IPS-20b (cell line): ENCODE data around the gene ACSL1.

ENCODE experiments used
- H3K27ac ChIP-seq: one replicate; pipeline ENCODE4 v1.5.1; 2013; ENCODE audit warnings: low read length
- H3K27me3 ChIP-seq: 2 replicates; pipeline ENCODE4 v1.6.1; 2013; ENCODE audit warnings: mild to moderate bottlenecking, low read length, inconsistent platforms; ENCODE audit not compliant: insufficient read depth
- H3K36me3 ChIP-seq: 2 replicates; pipeline ENCODE4 v1.6.1; 2013; ENCODE audit warnings: low read depth, mild to moderate bottlenecking, inconsistent platforms, low read length, moderate library complexity; ENCODE audit not compliant: insufficient read depth
- H3K4me1 ChIP-seq: 2 replicates; pipeline ENCODE4 v1.6.1; 2013; ENCODE audit warnings: mild to moderate bottlenecking, control low read depth, inconsistent platforms, low read length, moderate library complexity; ENCODE audit not compliant: insufficient read depth
- H3K4me3 ChIP-seq: 2 replicates; pipeline ENCODE4 v1.5.1; 2013; ENCODE audit warnings: mild to moderate bottlenecking, low read length, inconsistent platforms
- H3K9ac ChIP-seq: 2 replicates; pipeline ENCODE4 v1.6.1; 2013; ENCODE audit warnings: low read depth, mild to moderate bottlenecking, inconsistent platforms, low read length, moderate library complexity
- H3K9me3 ChIP-seq: 2 replicates; pipeline ENCODE4 v1.6.1; 2013; ENCODE audit warnings: mild to moderate bottlenecking, low read depth, low read length, inconsistent platforms; ENCODE audit not compliant: insufficient read depth

Gene ACSL1

DNA sequence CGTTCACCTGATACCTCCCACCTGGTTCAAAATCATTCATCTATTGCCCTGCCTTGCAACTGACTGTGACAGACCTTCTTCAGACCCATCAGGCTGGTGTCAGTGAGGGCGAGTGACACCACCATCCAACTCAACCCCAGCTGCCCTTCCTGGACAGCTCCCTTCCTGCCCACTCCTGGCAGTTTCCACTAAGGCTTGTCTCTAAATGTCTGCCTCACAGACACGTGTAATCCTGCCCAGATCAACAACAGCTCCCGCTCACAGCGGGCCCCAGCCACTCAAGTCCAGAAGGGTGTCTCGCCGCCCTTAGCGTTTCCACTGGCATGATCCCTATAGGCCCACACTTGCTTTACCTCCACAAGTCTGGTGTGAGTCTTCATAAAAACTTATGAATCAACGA is 28.9 kb downstream of the ACSL1 start:
- Histone ChIP-seq H3K9me3 (0 out of 2 replicates have a peak, but pooled peaks cover 3% of the 10 kb centered on the region), H3K27me3 (no peaks in the 10 kb centered on the region), H3K9ac (no peak overlapping the region), H3K27ac (no peak overlapping the region), H3K4me3 (no peak overlapping the region), H3K36me3 (no peaks in the 10 kb centered on the region), H3K4me1 (peaks cover 4% of the 10 kb centered on the region; the same call in 1 of the 2 replicates)

DNA sequence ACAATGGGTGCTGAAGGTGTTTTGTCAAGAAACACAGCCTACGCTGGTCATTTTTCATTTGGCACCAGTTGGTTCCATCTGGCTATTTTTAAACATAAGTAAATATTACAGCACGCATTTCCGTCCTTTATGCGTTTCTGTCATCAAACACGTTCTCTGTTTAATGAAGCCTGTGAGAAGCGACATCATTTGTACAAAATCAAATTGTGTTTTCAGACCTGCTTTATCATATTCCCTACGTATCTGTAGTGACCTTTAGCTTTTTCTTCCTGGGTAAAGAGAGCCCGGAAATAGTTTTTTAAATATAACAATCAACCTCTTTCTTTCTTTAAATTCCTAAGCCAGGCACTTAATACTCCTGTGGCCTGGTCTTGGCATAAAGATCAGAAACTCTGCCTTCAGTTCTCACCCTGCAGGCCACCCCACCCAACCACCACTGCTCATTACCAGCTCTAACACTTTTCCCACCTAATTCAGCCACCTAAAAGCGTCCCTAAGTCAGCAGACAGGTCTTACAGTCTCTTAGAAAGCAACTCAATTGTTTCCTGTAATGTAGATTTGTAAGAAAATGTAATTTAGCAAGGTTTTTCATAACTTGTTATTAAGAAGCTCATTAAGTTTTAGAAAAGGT is 30.4 kb downstream of the ACSL1 start:
- Histone ChIP-seq H3K36me3 (no peaks in the 10 kb centered on the region), H3K9me3 (0 out of 2 replicates have a peak, but pooled peaks cover 3% of the 10 kb centered on the region), H3K27me3 (no peaks in the 10 kb centered on the region), H3K4me1 (peaks cover 4% of the 10 kb centered on the region; the same call in 1 of the 2 replicates), H3K4me3 (no peak overlapping the region), H3K27ac (no peak overlapping the region), H3K9ac (no peak overlapping the region)

DNA sequence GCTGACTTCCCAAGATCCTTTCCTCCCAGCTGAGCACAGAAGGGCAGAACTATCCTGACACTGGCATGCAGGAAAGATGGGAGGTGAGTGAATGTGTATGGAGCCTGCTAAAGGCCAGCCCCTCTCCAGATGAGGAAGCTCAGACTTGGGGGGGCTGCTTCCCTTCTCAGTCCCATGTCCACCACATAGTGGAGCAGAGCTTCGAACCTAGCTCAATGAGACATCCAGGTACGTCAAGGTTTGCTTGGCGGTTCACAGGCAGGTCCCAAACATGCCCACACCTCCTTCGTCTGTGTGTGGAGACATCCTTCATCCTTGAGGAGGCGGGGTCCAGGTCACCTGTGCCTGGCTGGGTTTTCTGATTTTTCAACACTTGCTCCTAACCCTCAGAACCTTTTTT is 31.3 kb downstream of the ACSL1 start:
- 0 out of 2 replicates have a peak, but pooled peaks cover 3% of the 10 kb centered on the region for H3K9me3 ChIP-seq
- no peak overlapping the region for H3K4me3 ChIP-seq
- H3K9ac ChIP-seq, result no peak overlapping the region
- H3K27me3 ChIP-seq, result no peaks in the 10 kb centered on the region
- no peaks in the 10 kb centered on the region for H3K36me3 ChIP-seq
- H3K4me1 ChIP-seq, result peaks cover 4% of the 10 kb centered on the region; the same call in 1 of the 2 replicates
- H3K27ac ChIP-seq, result no peak overlapping the region

DNA sequence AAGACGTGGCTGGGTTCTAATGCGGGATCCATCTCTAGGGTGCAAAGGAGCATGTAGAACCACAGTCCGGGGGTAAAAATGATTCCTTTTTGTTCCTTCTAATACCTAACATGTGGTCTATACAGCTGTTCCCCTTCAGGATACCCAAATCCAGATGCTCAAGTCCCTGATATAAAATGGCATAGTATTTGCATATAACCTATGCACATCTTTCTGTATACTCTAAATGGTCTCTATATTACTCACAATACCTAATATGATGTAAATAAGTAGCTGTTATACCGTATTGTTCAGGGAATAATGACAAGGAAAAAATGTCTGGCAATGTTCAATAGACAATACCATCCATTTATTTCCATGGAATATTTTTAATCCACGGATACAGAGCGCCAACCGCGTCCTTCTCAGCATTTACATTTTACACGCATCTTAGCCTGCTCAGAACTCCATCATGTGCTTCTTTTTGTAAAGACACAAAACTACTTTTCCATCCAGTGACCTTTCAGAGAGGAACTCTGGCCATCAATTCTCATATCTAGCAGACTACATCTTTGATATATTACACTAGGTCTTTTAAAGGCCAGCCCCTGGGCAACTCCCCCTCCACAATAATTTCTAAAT is 31.9 kb downstream of the ACSL1 start:
- 0 out of 2 replicates have a peak, but pooled peaks cover 3% of the 10 kb centered on the region for H3K9me3 ChIP-seq
- H3K4me1 ChIP-seq, result peaks cover 4% of the 10 kb centered on the region; the same call in 1 of the 2 replicates
- no peaks in the 10 kb centered on the region for H3K27me3 ChIP-seq
- no peak overlapping the region for H3K9ac ChIP-seq
- no peak overlapping the region for H3K27ac ChIP-seq
- H3K4me3 ChIP-seq, result no peak overlapping the region
- H3K36me3 ChIP-seq, result no peaks in the 10 kb centered on the region

DNA sequence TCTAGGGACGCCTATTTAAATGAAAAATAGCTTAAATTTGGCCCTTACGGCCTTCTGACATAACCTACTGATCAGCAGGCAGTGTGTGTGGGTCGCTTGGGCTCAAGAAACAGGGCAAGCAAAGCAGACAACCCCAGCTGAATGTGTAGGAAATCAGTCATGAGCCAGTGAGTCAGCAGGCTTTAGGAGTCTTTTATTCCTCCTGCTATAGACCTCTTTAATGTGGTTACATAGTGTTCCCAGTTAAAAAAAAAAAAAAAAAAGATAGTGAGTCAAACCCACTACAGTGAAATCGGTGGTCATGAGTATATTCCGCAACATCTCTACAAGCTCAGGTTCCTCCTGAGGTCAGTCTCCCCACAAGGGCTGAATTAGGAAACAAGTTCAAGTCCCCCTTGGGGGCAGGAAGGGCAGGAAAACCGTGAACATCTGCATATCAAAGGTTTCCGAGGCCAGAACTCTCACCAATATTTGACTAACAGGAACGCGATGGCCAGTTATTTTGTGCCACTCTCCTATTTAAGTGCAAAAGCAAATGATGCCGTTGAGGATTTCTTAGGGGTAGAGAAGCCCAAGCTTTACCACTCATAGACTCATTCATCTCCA is 32.7 kb downstream of the ACSL1 start:
- H3K4me3 ChIP-seq, result no peak overlapping the region
- 0 out of 2 replicates have a peak, but pooled peaks cover 3% of the 10 kb centered on the region for H3K9me3 ChIP-seq
- H3K4me1 ChIP-seq, result peaks cover 4% of the 10 kb centered on the region; the same call in 1 of the 2 replicates
- no peak overlapping the region for H3K9ac ChIP-seq
- H3K27ac ChIP-seq, result no peak overlapping the region
- H3K27me3 ChIP-seq, result no peaks in the 10 kb centered on the region
- H3K36me3 ChIP-seq, result no peaks in the 10 kb centered on the region

DNA sequence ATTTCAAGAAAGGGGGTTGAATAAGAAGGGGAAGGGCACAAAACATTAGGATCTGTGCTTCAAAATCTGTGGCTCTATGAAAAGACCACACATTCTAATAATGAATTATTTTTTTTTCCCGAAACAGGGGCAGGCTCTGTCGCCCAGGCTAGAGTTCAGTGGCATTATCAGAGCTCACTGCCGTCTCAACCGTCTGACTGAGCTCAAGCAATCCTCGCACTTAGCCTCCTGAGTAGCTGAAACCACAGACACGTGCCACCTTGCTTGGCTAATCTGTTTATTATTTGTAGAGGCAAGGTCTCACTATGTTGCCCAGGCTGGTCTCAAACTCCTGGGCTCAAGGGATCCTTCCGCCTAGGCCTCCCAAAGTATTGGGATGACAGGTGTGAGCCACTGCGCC is 33.4 kb downstream of the ACSL1 start:
- no peak overlapping the region for H3K9ac ChIP-seq
- H3K4me3 ChIP-seq, result no peak overlapping the region
- no peaks in the 10 kb centered on the region for H3K36me3 ChIP-seq
- peaks cover 4% of the 10 kb centered on the region; the same call in 1 of the 2 replicates for H3K4me1 ChIP-seq
- H3K27ac ChIP-seq, result no peak overlapping the region
- 0 out of 2 replicates have a peak, but pooled peaks cover 3% of the 10 kb centered on the region for H3K9me3 ChIP-seq
- no peaks in the 10 kb centered on the region for H3K27me3 ChIP-seq

DNA sequence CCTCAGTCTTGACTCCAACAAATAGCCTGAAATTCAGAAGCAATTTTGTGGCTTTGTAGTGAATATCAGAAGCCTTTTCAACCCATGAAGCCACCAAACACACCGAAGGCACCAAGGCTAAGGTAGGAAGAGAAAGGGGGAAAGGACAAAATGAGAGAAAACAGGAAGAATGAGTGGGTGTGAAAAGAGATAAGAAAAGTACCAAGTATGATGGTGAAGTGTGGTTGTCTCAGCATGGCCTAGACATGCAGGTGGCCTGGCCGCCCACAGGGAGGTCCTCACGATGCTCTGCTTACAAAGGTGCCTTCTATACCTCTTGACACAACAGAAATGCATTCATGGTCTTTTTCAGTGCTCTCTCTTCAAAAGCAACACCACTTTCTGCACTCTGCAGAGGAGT is 34.9 kb downstream of the ACSL1 start:
- Histone ChIP-seq H3K9me3 (no peaks in the 10 kb centered on the region), H3K9ac (no peak overlapping the region), H3K4me1 (peaks cover 4% of the 10 kb centered on the region; the same call in 1 of the 2 replicates), H3K4me3 (no peak overlapping the region), H3K36me3 (no peaks in the 10 kb centered on the region), H3K27ac (no peak overlapping the region), H3K27me3 (no peaks in the 10 kb centered on the region)

DNA sequence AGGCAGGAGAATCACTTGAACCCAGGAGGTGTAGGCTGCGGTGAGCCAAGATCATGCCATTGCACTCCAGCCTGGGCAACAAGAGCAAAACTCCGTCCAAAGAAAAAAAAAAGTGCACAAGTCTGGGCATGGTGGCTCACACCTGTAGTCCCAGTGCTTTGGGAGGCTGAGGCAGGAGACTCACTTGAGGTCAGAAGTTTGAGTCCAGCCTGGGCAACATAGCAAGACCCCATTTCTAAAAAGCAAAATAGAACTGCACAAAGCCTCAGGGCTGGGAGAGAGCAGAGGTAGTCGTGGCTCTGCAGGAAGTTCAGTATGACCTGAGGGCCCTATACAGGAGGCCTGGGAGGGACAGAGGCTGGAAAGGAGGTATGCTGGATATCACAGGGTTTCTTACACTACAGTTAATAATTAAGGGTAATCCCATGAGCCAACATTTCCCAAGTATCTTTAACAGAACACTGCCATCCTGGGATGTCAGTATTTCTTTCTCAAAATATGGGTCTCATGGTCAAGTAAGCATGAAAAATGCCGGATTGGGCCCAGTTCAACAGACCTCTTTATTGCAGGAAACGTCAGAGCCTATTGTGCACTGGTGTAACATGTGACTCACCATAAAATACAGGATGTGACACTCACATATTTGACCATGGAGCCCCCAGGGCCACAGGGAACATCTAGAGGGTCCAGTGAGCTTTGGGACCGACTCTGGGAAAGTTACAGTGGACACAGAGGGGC is 37.8 kb downstream of the ACSL1 start:
- Histone ChIP-seq H3K9ac (no peak overlapping the region), H3K4me3 (no peak overlapping the region), H3K27me3 (no peaks in the 10 kb centered on the region), H3K36me3 (no peaks in the 10 kb centered on the region), H3K27ac (no peak overlapping the region), H3K9me3 (no peaks in the 10 kb centered on the region), H3K4me1 (peaks cover 2% of the 10 kb centered on the region; the same call in 1 of the 2 replicates)

DNA sequence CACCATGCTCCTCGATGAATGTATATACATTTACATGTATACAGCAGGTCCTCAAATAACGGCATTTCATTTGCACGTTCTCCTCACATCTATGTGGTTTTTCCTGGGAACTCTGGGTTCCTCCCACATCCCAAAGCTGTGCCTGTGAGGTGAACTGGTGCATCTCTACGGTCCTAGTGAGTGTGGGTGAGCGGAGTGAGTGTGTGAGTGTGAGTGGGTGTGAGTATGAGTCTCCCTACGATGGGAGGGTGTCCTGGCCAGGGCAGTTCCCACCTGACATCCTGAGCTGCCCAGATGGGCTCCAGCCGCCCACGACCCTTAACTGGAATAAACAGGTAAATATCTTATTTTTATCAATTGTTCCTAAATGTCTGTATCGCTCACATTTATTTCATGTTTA is 40.0 kb downstream of the ACSL1 start:
- no peaks in the 10 kb centered on the region for H3K9me3 ChIP-seq
- H3K4me1 ChIP-seq, result no peaks in the 10 kb centered on the region; the same call in 1 of the 2 replicates
- H3K27me3 ChIP-seq, result no peaks in the 10 kb centered on the region
- H3K36me3 ChIP-seq, result no peaks in the 10 kb centered on the region
- no peak overlapping the region for H3K4me3 ChIP-seq
- H3K9ac ChIP-seq, result no peak overlapping the region
- H3K27ac ChIP-seq, result no peak overlapping the region

DNA sequence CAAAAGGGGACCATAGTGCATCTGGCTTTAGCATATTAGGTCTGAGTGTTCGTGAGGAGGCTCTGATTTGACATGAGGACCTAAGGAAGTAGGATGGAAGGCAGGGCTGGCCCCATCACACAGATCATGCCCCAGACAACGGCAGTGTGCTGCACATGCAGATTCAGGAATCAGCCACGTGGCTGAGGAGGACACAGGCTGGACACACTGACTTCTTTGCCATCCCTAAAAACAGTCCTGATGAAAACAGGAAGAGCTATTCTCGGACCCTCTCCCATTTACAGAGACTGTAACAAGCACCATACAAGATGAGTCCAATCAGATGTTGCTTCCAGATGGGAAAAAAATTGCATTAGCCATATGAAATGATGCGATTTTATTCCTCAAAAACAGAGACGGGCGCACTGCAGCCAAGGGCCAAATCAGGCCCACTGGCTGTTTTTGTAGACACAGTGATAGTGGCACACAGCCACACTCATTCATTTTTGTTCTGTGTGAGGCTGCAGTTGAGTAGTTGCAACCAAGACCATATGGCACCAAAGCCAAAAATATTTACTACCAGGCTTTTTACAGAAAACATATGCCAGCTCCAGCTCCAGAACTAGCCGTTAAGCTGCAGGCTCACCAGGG is 41.0 kb downstream of the ACSL1 start:
- no peaks in the 10 kb centered on the region for H3K9me3 ChIP-seq
- no peaks in the 10 kb centered on the region; the same call in 1 of the 2 replicates for H3K4me1 ChIP-seq
- no peak overlapping the region for H3K27ac ChIP-seq
- no peaks in the 10 kb centered on the region for H3K27me3 ChIP-seq
- H3K36me3 ChIP-seq, result no peaks in the 10 kb centered on the region
- H3K9ac ChIP-seq, result no peak overlapping the region
- no peak overlapping the region for H3K4me3 ChIP-seq

DNA sequence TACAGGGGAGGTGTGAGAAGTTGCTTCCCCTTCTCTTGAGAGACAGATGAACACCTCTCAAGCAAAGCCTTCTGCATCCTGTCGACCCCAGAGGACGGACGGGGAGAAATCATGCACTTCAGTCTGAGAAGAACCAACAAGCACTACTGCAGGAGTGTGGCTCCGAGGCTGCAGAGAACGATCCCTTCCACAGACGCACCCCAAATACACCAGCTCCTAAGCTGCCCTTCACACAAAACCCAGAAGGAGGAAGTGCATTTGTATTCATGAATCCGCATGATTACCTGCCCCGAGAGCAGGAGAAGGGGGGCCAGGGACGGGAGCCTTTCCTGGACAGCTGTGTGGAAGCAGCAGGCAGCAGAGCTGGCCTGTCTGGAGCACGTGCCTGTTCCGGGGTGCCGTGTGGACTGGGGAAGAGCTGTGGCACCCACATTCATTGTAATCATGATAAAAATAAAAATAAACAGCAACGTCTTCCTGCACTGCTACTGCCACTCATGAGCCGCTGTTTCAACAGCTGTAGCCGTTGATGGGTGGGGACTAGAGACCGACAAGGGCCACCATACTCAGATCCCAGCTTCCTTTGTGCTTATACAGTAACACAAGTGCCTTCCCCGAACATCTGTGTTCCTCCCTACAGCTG is 42.9 kb downstream of the ACSL1 start:
- Histone ChIP-seq H3K27me3 (no peaks in the 10 kb centered on the region), H3K36me3 (no peaks in the 10 kb centered on the region), H3K4me1 (no peaks in the 10 kb centered on the region; the same call in 1 of the 2 replicates), H3K27ac (no peak overlapping the region), H3K9me3 (no peaks in the 10 kb centered on the region), H3K4me3 (no peak overlapping the region), H3K9ac (no peak overlapping the region)
